CD4-positive, alpha-beta T cell treated with Interleukin-6 at 100 ng/mL for 8 hours (primary cell): ENCODE measurements around the gene NDOR1.

Experiments
- DNase-seq: peaks from one replicate; pipeline ENCODE4 v3.0.0-alpha.2; 2020; ENCODE audit warnings: mixed read lengths, low spot score

NDOR1 gene

DNA sequence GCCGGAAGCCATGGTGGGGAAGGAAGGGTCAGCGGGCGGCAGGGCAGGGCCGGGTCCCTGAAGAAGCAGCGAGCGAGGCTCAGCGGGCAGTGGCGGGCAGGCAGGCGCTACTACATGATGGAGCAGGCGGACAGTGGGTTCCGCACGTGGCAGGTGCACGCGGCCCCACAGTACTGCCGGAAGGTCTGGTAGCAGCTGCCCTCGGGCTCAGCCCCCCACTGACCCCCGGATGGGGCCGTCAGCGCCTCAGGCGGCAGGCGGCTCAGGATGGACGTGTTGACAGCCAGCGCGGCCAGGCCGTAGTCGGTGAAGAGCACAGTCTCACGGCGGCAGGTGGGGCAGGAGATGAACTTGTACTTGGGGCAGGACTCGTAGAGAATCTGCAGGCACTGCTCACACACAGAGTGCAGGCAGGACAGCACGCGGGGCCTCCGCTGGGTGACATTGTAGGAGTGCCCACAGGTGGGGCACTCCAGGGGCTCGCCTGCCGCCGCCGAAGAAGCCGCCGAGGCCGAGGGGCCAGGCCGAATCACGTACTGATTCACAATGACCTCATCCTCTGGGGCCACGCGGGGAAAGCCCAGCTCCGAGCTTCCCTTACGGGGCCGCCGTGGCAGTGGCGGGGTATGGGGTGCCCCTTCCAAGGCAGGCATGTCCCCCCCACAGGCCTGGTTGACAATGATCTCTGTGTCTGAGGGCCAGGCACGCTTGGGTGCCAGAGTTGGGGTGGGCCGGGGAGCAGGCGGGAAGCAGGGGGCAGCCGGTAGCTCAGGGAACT, 15.0 kb downstream of the NDOR1 start:
- no peak for DNase-seq

DNA sequence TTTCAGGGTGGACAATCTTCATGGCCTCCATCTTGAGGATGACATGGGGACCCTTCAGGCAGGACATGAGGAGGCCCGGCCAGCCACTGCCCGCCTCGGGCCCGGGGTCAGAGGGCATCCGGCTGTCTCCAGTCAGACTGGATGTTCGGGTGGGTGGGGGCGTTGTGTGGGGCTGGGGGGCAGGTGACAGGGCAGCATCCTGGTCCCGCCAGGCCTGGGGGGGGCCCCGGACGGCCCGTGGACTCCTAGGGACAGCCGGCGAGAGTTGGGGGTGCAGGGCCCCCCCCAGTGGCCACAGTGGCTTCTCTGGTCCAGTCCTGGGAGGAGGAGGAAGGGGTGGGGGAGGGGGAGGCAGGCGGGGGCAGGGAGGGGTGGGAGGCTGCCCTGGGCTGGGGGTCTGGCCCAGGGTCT, 15.6 kb downstream of the NDOR1 start:
- no peak for DNase-seq

- no peak for DNase-seq
Measured at GRCh38 chr9:137221506-137222111, 16.1 kb downstream of the NDOR1 start.

- DNase-seq: no peak
Measured at GRCh38 chr9:137222190-137223077, 16.9 kb downstream of the NDOR1 start, which contains the start of gene RNF208. RNF208 (minus strand) TSS chr9:137222240; CDS start chr9:137221212, 1,028 bp downstream.

GRCh38 chr9:137223078-137223970, 17.8 kb downstream of the NDOR1 start:
- peak; percentile 99 for DNase-seq

GRCh38 chr9:137224830-137225694, 19.6 kb downstream of the NDOR1 start, which contains the start of gene CYSRT1:
CYSRT1 (plus strand) TSS chr9:137225174; CDS start chr9:137225622, 448 bp downstream.
- DNase-seq: no peak

- no peak for DNase-seq
Measured at GRCh38 chr9:137225699-137226331, 20.3 kb downstream of the NDOR1 start.

- DNase-seq: no peak
Measured at GRCh38 chr9:137226338-137227053, 21.0 kb downstream of the NDOR1 start.

GRCh38 chr9:137227054-137227852, 21.8 kb downstream of the NDOR1 start, which contains the start of gene RNF224:
RNF224 (plus strand) TSS chr9:137227502; CDS start chr9:137228336, 834 bp downstream.
- peak; percentile 78 for DNase-seq

GRCh38 chr9:137227853-137228505, 22.5 kb downstream of the NDOR1 start:
- DNase-seq: no peak

DNA sequence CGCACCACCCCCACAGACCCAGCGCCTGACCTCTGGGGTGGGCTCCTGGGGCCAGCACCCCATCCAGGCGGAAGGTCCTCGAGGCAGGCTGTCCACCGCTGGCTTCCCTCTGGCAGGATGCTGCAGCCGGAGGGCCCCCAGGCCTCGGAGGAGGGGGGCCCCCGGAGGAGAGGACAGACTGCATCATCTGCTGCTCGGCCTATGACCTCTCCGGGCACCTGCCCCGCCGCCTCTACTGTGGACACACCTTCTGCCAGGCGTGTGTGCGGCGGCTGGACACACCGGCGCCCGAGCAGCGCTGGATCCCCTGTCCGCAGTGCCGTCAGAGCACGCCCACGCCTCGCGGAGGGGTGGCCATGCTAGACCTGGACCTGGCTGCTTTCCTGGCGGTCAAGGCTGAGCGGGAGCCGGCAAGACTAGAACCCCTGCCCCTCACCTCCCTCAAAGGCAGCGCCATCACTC, 23.0 kb downstream of the NDOR1 start:
- no peak for DNase-seq

GRCh38 chr9:137228968-137229896, 23.7 kb downstream of the NDOR1 start:
- no peak for DNase-seq

DNA sequence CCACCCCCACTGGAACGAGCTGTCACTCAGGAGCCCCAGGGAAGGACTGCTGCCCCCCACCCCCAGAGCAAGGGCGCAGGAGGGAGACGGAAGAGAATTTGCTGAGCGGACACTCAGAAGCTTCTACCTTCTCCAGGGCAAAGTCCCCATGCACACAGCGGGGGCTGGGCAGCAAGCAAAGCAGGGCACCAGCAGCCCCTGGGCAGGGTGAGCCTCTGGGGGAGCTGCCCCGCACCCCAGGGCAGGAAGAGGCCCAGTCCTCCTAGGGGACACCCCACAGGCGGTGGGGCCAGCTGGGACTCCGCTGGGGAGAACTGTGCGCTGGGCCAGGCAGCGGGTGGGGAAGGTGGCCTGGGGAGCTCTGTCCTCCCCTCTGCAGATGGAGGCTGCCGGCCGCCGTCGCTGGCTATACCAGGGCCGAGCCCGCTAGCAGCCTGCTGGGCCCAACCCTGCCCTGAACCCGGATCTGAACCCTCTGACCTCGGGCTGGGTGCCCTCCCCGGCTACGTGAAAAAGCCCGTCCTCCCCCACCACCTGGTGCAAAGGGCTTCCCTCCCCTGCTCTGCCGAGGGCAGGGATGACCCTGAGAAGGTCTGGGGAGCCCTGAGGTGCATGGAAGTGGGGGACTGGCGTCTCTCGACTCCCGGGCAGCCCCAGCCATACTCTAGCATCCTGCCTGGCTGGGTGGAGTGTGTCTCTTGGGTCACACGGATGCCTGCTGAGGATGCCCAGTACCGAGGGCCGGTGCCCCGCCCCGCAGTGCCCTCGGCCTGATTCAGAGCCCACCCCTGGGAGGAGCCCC, 24.6 kb downstream of the NDOR1 start:
- DNase-seq: no peak

- no peak for DNase-seq
Measured at GRCh38 chr9:137230705-137231371, 25.3 kb downstream of the NDOR1 start, which contains the start of gene SLC34A3. SLC34A3 (plus strand) TSS chr9:137230901; CDS start chr9:137231703, 802 bp downstream.
